Measurements from ENCODE around the gene FRY.

FRY gene

GRCh38 chr13:32255724-32256109, 224.1 kb downstream of the FRY start:
- no peak for TF ChIP-seq CTCF (IDR thresholded peaks at IDR 0.05)

- no peak for TF ChIP-seq CTCF (IDR thresholded peaks at IDR 0.05)
Measured at GRCh38 chr13:32256243-32256642, 224.7 kb downstream of the FRY start.

GRCh38 chr13:32257649-32258048, 226.1 kb downstream of the FRY start:
- no peak for TF ChIP-seq CTCF (IDR thresholded peaks at IDR 0.05)

GRCh38 chr13:32259116-32259515, 227.5 kb downstream of the FRY start:
- TF ChIP-seq CTCF (IDR thresholded peaks at IDR 0.05) = peak; percentile 21; the same call in 1 of the 2 replicates

- no peak for TF ChIP-seq CTCF (IDR thresholded peaks at IDR 0.05)
Measured at GRCh38 chr13:32261567-32261966, 230.0 kb downstream of the FRY start.

- TF ChIP-seq CTCF (IDR thresholded peaks at IDR 0.05) = no peak
Measured at GRCh38 chr13:32262165-32262564, 230.6 kb downstream of the FRY start.

GRCh38 chr13:32262619-32263018, 231.0 kb downstream of the FRY start:
- TF ChIP-seq CTCF (IDR thresholded peaks at IDR 0.05) = no peak

- no peak for TF ChIP-seq CTCF (IDR thresholded peaks at IDR 0.05)
Measured at GRCh38 chr13:32264407-32264806, 232.8 kb downstream of the FRY start.

All from LNCAP (cell line).